ENCODE results near the gene ELOA2. TPM values are rescaled to one million over a fixed set of nuclear protein-coding genes. Genes with fewer than 3 reads are reported as not detected.
"Not testable (repeated sequence)": the region's sequence is repeated elsewhere in the genome, so short reads cannot be mapped to it uniquely, and the experiment has no call there.

Gene ELOA2
- total and polyA plus RNA-seq, 5 experiments from 2014 or later: not detected

GRCh38 chr18:47036298-47036874 lies 965 bp upstream of the ELOA2 start:
- H3K9me3 Mint-ChIP-seq: peaks cover 0 to 40% (median 10%) of the 10 kb centered on the region in 9 donors
- DNase-seq (no peak), ATAC-seq (no peak)
- peaks cover 3 to 18% (median 7%) of the 10 kb centered on the region in 3 donors for H3K36me3 Mint-ChIP-seq
- POLR2A ChIA-PET: no interaction called here
- no peak overlapping the region for H3K4me3 Mint-ChIP-seq
- H3K27me3 Mint-ChIP-seq: peaks cover 0 to 5% (median 0%) of the 10 kb centered on the region in 5 donors
- H3K27ac Mint-ChIP-seq: no peak overlapping the region
- peaks cover 0 to 2% (median 0%) of the 10 kb centered on the region in 4 donors for H3K4me1 Mint-ChIP-seq

GRCh38 chr18:47034591-47034990 lies 830 bp downstream of the ELOA2 start:
- H3K4me3 Mint-ChIP-seq, POLR2A ChIA-PET, DNase-seq, H3K27me3 Mint-ChIP-seq, H3K4me1 Mint-ChIP-seq, ATAC-seq, H3K27ac Mint-ChIP-seq: not testable (repeated sequence)
- peaks cover 3 to 20% (median 8%) of the 10 kb centered on the region in 3 donors for H3K36me3 Mint-ChIP-seq
- peaks cover 0 to 37% (median 14%) of the 10 kb centered on the region in 9 donors for H3K9me3 Mint-ChIP-seq

- H3K36me3 Mint-ChIP-seq: peaks cover 3 to 20% (median 8%) of the 10 kb centered on the region in 3 donors
- POLR2A ChIA-PET: no interaction called here
- peaks cover 0 to 2% (median 0%) of the 10 kb centered on the region in 4 donors for H3K4me1 Mint-ChIP-seq
- no peak overlapping the region for H3K27ac Mint-ChIP-seq
- H3K9me3 Mint-ChIP-seq: peaks cover 0 to 37% (median 14%) of the 10 kb centered on the region in 9 donors
- no peaks in the 10 kb centered on the region for H3K27me3 Mint-ChIP-seq
- ATAC-seq (no peak), DNase-seq (no peak)
- H3K4me3 Mint-ChIP-seq: no peak overlapping the region
These were observed 2.5 kb downstream of the ELOA2 start for GRCh38 chr18:47032945-47033344.

- H3K4me1 Mint-ChIP-seq, H3K4me3 Mint-ChIP-seq, ATAC-seq, H3K27ac Mint-ChIP-seq, POLR2A ChIA-PET, H3K27me3 Mint-ChIP-seq, DNase-seq: not testable (repeated sequence)
- peaks cover 0 to 29% (median 13%) of the 10 kb centered on the region in 9 donors for H3K9me3 Mint-ChIP-seq
- H3K36me3 Mint-ChIP-seq: peaks cover 3 to 13% (median 8%) of the 10 kb centered on the region in 3 donors
These were observed 4.5 kb downstream of the ELOA2 start for GRCh38 chr18:47030887-47031286.

GRCh38 chr18:47029684-47030353 lies 5.6 kb downstream of the ELOA2 start:
- Mint-ChIP-seq H3K36me3 (peaks cover 3 to 13% (median 8%) of the 10 kb centered on the region in 3 donors), H3K9me3 (peaks cover 0 to 29% (median 13%) of the 10 kb centered on the region in 9 donors)
- H3K27ac Mint-ChIP-seq, H3K27me3 Mint-ChIP-seq, DNase-seq, POLR2A ChIA-PET, H3K4me1 Mint-ChIP-seq, H3K4me3 Mint-ChIP-seq, ATAC-seq: not testable (repeated sequence)

GRCh38 chr18:47028738-47029137 lies 6.7 kb downstream of the ELOA2 start:
- POLR2A ChIA-PET, H3K27me3 Mint-ChIP-seq, ATAC-seq, H3K4me1 Mint-ChIP-seq, H3K27ac Mint-ChIP-seq, DNase-seq, H3K4me3 Mint-ChIP-seq: not testable (repeated sequence)
- Mint-ChIP-seq H3K9me3 (peaks cover 0 to 24% (median 13%) of the 10 kb centered on the region in 9 donors), H3K36me3 (peaks cover 3 to 13% (median 6%) of the 10 kb centered on the region in 3 donors)

- not testable (repeated sequence) for ATAC-seq
These were observed 9.8 kb downstream of the ELOA2 start for GRCh38 chr18:47025557-47026174.

GRCh38 chr18:47023769-47024465 lies 11.5 kb downstream of the ELOA2 start:
- H3K27ac Mint-ChIP-seq, H3K4me3 Mint-ChIP-seq, POLR2A ChIA-PET, H3K9me3 Mint-ChIP-seq, H3K4me1 Mint-ChIP-seq, H3K36me3 Mint-ChIP-seq, ATAC-seq, H3K27me3 Mint-ChIP-seq, DNase-seq: not testable (repeated sequence)

More at GRCh38 chr18:47025557-47026174, 9.8 kb downstream of the ELOA2 start:
- H3K27ac Mint-ChIP-seq, H3K4me3 Mint-ChIP-seq, DNase-seq, H3K27me3 Mint-ChIP-seq, H3K36me3 Mint-ChIP-seq, POLR2A ChIA-PET, H3K9me3 Mint-ChIP-seq, H3K4me1 Mint-ChIP-seq: not testable (repeated sequence)

- POLR2A ChIA-PET: not testable (repeated sequence)
These were observed 12.6 kb downstream of the ELOA2 start for GRCh38 chr18:47022821-47023220.

GRCh38 chr18:47020757-47021156 lies 14.7 kb downstream of the ELOA2 start:
- DNase-seq, H3K27ac Mint-ChIP-seq, H3K27me3 Mint-ChIP-seq, H3K4me3 Mint-ChIP-seq, ATAC-seq, H3K9me3 Mint-ChIP-seq, POLR2A ChIA-PET, H3K4me1 Mint-ChIP-seq, H3K36me3 Mint-ChIP-seq: not testable (repeated sequence)

More at GRCh38 chr18:47022821-47023220, 12.6 kb downstream of the ELOA2 start:
- H3K27me3 Mint-ChIP-seq, H3K4me1 Mint-ChIP-seq, H3K4me3 Mint-ChIP-seq, ATAC-seq, H3K9me3 Mint-ChIP-seq, H3K36me3 Mint-ChIP-seq, DNase-seq, H3K27ac Mint-ChIP-seq: not testable (repeated sequence)

GRCh38 chr18:47019870-47020269 lies 15.6 kb downstream of the ELOA2 start:
- H3K36me3 Mint-ChIP-seq, ATAC-seq, H3K4me1 Mint-ChIP-seq, H3K27ac Mint-ChIP-seq, H3K9me3 Mint-ChIP-seq, POLR2A ChIA-PET, H3K4me3 Mint-ChIP-seq, H3K27me3 Mint-ChIP-seq, DNase-seq: not testable (repeated sequence)
